C4-2B (cell line): Measurements from ENCODE around the gene CTAGE4.
"Not testable (repeated sequence)": the region's sequence is repeated elsewhere in the genome, so short reads cannot be mapped to it uniquely, and the experiment has no call there.

Experiments
- H3K27ac ChIP-seq: fragments of 450-650 bp; 2 replicates; pipeline ENCODE4 v1.5.1; 2017
- CTCF ChIP-seq: fragments of 450-650 bp; conservative IDR thresholded peaks from 2 replicates; pipeline ENCODE4 v1.5.1; 2017; ENCODE audit warnings: mild to moderate bottlenecking
- ZFX ChIP-seq: fragments of 450-650 bp; IDR thresholded peaks from 2 replicates; pipeline ENCODE4 v1.6.1; 2017

The CTAGE4 gene

GRCh38 chr7:144174613-144175012 is 8.7 kb upstream of the CTAGE4 start:
- TF ChIP-seq ZFX: no peak
- no peak for TF ChIP-seq CTCF
- no peak overlapping the region for H3K27ac ChIP-seq

- peak; percentile 93 for TF ChIP-seq CTCF
Measured at GRCh38 chr7:144178380-144179164, 4.7 kb upstream of the CTAGE4 start.

GRCh38 chr7:144179165-144179479 is 4.1 kb upstream of the CTAGE4 start:
- not testable (repeated sequence) for H3K27ac ChIP-seq

More at GRCh38 chr7:144178380-144179164, 4.7 kb upstream of the CTAGE4 start:
- H3K27ac ChIP-seq: not testable (repeated sequence)

- not testable (repeated sequence) for H3K27ac ChIP-seq
Measured at GRCh38 chr7:144187848-144188247, 4.6 kb downstream of the CTAGE4 start.

GRCh38 chr7:144188578-144189171 is 5.4 kb downstream of the CTAGE4 start:
- not testable (repeated sequence) for H3K27ac ChIP-seq

- not testable (repeated sequence) for H3K27ac ChIP-seq
Measured at GRCh38 chr7:144193782-144194181, 10.5 kb downstream of the CTAGE4 start.

GRCh38 chr7:144194453-144194852 is 11.2 kb downstream of the CTAGE4 start:
- H3K27ac ChIP-seq: not testable (repeated sequence)

GRCh38 chr7:144195212-144195872 is 12.1 kb downstream of the CTAGE4 start, which contains the start of gene ARHGEF35:
Gene ARHGEF35, minus strand, starts transcription at chr7:144195833. Its CDS starts 7,450 bp downstream, at chr7:144188383.
- H3K27ac ChIP-seq: not testable (repeated sequence)

GRCh38 chr7:144198934-144199333 is 15.7 kb downstream of the CTAGE4 start:
- not testable (repeated sequence) for H3K27ac ChIP-seq

- H3K27ac ChIP-seq: not testable (repeated sequence)
Measured at GRCh38 chr7:144201978-144202377, 18.7 kb downstream of the CTAGE4 start.

- not testable (repeated sequence) for H3K27ac ChIP-seq
Measured at GRCh38 chr7:144203086-144203485, 19.8 kb downstream of the CTAGE4 start.

- H3K27ac ChIP-seq: not testable (repeated sequence)
Measured at GRCh38 chr7:144205306-144205705, 22.0 kb downstream of the CTAGE4 start.

GRCh38 chr7:144217200-144217599 is 33.9 kb downstream of the CTAGE4 start:
- H3K27ac ChIP-seq: not testable (repeated sequence)

GRCh38 chr7:144218581-144218980 is 35.3 kb downstream of the CTAGE4 start:
- H3K27ac ChIP-seq: not testable (repeated sequence)
